Nucleus accumbens (tissue), 56 donors: ENCODE data around the gene CROCC2.

Experiments
- DNase-seq, 56 donors: peaks; one replicate each; lab custom pipeline; 2025; lab: John Stamatoyannopoulos, UW

CROCC2 gene

DNA sequence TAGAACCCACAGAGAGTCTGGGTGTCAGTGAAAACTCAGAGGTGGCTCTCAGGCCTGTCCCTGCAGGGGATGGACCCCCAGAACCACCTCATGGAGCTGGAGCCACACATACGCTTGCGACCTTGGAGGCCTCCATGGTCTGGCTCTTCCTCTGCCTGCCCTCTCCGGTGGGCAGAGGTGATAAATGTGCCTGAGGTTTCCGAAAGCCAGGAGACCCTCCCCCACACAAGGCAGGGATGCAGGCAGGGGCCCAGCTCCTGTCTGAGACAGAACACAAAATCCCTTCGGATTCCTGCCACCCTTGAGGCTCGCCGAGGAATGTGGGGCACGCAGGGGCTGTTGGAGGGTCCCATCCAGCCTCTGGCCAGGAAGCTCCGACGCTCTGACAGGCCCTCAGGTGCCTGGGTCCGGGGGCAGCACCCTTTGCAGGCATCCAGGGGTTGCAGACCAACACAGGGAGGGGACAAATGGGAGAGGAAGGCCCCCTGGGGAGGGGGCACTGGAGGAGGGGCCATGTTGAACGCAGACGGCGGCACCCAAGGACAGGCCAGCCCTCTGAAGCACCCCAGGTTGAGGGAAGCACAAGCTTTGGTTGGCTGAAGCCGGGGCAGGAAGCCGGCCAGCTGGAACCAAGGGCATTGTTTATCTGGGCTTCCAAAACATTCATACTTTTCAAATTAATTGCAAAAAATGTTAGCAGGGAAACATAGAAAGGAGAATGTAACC is 88.2 kb downstream of the CROCC2 start:
- no peak for DNase-seq

- DNase-seq: no peak
Observed at GRCh38 chr2:240995041-240996021, 89.2 kb downstream of the CROCC2 start.

DNA sequence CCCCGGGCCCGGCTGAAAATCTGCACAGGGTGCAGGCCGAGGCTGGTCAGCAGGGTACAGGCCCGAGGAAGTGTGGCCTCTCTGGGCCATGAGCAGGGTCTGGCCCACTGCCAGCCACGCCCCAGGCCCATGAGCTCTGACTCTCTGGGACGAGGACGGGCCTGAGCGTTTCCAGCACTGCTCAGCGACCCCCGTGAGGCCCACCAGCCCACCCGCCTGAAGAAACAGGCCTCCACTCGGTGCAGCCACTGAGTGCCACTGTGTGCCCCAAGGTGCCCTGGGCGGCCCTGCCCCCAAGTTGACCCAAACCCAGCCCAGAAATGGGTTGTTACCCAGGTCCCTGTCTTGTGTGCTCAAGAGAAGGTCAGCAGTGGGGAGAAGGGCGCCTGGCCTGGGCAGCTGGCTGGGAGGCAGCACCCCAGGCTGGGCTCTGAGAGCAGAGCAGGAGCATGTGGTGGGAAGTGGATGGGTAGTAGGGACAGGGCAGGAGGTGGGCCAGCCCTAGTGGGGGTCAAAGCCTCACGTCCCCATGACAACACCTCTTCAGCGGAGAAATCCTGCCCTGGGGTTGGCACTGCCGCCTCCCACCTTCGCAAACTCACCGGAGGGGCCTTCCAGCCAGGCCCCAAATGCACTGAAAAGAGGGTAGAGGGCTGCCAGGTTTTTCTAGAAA is 90.2 kb downstream of the CROCC2 start:
- DNase-seq: no peak

- no peak for DNase-seq
Observed at GRCh38 chr2:240996834-240997140, 90.7 kb downstream of the CROCC2 start.

GRCh38 chr2:240997141-240997855 is 91.2 kb downstream of the CROCC2 start:
- no peak for DNase-seq

DNA sequence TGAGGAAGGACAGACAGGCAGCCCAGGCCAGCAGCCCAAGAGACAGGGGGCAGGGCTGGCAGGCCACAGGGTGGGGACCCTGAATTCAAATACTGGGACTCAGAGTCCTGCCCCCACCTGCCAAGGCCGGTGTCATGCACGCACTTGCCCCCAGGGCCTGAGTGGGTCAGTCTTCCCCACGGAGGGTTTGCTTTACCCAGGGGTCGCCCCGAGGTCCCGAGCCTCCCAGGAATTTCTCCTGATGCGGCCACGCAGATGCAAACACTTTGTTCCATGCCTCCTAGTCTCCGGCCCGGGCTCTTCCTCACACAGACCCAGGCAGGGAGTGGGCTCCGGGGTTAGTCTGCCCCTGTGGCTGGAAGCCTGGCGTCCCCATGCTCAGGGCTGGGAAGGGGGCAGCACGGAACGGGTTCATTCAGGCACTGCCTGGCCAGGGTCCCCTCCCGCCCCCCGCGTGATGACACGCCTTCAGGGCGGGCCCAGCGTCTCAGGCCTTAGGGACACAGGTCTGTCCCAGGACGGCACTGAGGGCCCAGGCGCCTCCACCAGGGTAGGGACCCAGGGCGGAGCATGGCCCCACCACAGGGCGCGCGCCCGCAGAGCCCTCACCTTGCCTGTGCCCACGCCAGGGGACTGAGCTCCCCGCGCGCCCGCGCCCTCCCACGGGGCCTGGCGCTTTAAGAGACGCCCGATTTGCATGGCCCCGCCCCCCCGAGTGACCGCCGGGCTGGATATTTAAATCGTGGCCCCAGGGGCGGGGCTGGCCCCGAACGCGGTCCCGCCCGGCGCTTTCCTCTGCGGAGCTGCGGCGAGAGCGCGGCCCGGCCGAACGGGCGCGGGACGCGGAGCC is 91.9 kb downstream of the CROCC2 start, which contains the start of gene SNED1:
Gene SNED1, plus strand, starts transcription at position 763 of the 850 bp plus-strand sequence. CDS start 220 bp downstream, outside the sequence.
- peak in 3 of 56 donors; percentile 8 to 67 (median 35) for DNase-seq

GRCh38 chr2:240998706-240998994 is 92.5 kb downstream of the CROCC2 start:
- no peak for DNase-seq

DNA sequence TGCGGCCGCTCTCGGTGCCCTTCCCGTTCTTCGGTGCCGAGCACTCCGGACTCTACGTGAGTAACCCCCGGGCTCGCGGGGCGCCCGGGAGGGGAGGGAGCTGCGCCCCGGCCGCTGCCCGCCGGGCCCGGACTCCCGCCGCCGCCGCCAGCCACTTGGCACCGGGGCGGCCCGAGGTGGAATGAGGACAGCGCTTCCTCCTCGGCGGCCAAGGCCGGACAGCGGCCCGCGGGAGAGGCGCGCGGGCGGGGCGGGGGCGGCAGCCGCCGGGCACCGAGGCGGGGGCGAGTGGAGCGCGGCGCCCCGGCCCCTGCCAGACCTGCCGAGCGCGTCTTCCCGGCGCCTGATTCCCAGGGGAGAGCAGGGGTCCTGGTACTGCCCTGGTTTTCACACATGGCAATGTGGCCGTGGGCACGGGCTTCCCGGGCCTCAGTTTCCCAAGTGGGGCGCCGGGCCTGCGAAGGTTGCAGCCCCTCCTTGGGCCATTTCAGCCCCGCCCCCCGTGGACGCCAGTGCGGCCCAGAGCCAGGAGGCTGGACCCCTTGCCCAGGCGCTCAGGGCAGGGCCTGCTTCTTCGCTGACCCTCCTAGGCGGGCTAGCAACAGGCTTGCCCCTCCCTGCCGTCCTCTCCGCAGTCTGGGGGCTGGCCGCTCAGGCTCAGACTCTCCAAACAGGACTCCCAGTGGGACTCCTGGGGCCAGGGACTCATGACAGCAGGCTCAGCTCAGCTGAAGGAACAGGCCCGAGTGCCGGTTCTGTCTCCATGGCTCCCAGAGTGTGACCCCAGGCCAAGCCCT is 93.1 kb downstream of the CROCC2 start:
- peak in 1 of 56 donors; percentile 37 for DNase-seq

GRCh38 chr2:240999873-241000541 is 93.9 kb downstream of the CROCC2 start:
- DNase-seq: no peak

DNA sequence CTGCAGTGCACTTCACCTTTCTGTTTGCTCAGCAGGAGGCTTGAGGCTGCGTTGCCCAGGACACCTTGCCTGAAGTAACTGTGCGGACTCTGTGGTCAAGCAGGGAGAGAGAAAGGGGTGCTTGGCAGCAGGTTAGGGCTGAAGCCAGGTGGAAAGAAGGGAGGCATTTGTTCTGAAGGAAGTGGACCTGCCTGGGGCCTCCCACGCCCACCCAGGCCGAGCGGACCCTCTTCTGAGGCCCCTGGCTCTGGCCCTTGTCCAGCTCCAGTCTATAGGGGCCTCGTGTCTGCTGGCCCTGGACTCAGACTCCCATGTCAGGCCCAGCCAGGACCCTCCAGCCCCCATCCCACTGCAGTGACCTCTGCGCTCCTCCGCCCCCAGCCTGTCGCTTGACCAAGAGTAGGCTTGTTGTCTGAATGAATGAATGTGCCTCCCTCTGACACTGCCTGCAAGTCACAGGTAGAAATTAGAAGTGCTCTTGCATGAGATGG is 94.7 kb downstream of the CROCC2 start:
- no peak for DNase-seq

DNA sequence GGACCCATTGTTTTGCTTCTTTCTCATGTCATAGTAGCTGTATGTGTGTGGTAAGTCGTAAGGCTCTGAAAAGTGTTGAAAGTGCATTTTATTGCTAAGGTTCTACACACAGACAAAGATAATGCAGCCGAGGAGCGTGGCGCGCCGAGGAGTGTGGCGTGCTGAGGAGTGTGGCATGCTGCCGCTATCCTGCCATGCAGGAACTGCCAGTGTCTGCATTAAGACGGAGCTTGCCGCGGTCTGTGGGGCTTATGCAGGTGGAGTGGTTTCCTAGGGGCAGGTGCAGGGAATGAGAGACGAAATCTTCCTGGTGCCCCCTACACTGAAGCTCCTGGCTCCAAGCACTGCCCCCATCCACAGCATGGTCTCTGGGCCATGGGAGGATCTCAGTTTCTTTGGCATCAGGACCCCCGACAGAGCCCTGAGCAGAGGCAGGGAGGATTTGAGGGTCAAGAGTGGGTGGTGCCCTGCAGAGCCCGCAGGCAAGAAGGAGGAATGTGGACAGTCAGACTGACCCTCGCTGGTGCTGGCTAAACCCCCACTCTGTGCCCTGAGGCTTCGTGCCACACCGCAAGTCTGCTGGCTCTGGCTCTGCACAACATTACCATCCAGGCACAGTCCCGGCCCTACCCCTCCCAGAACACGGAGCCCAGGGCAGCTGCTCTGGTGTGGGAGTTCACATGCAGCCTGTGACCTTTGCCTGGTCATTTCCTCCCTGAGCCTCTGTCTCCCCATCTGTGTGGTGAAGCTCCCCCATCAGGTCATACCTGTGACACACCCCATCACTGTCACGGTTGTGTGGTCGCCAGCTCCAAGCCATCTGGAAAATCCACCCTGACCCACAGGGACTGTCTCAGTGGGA is 95.5 kb downstream of the CROCC2 start:
- DNase-seq: no peak

DNA sequence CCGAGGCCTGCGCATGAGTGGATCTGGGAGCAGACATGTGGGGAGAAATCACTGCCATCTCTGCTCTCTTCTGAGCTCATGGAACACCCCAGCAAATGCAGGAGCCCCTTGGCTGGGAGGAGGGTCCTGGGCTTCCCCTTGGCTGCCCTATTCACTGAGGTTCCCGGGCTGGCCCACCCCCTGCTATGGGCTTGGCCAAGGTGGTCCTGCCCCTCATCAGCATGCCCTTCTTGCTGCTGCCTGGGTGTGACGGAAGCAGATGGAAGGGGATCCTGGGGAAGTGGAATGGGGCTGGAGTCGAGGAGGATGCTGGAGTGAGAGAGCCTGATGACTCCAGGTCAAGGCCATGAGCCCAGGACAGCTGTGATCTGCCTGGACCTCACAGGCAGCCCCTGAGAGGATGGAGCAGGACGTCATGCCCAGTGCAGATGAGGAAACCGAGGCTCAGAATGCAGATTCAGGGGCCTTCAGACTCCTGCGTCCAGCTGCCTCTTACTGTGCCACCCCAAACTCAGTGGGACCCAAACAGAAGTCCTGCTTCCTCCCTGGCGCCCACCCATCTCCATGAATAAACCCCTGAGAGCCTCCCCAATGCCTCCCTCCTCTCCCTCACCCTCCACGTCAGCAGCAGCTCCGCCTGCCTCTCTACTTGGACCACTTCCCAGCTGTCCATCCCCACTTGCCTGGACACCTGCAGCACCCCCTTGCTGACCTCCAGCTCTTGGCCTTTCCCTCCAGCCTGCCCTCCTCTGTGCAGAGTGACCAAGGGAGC is 96.3 kb downstream of the CROCC2 start:
- DNase-seq: no peak

GRCh38 chr2:241003047-241003360 is 96.9 kb downstream of the CROCC2 start:
- no peak for DNase-seq

DNA sequence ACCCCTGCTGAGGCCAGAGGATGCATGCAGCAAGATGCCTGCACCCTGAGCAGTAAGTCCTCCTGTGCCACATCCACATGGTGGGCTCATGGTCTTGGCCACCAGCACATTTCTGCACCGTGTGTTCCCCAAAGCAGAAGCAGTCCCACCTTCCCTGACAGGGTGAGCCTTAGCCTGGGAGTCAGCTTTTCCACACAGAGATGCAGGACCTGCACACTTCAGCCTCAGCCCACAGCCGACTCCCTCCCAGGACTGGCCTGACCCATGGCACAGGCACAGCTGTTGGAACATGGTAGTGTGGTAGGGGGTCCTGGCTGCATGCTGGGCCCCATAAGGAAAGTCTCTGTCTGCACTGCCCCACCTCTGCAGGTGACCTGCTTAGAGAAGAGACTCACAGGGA is 97.2 kb downstream of the CROCC2 start:
- no peak for DNase-seq

DNA sequence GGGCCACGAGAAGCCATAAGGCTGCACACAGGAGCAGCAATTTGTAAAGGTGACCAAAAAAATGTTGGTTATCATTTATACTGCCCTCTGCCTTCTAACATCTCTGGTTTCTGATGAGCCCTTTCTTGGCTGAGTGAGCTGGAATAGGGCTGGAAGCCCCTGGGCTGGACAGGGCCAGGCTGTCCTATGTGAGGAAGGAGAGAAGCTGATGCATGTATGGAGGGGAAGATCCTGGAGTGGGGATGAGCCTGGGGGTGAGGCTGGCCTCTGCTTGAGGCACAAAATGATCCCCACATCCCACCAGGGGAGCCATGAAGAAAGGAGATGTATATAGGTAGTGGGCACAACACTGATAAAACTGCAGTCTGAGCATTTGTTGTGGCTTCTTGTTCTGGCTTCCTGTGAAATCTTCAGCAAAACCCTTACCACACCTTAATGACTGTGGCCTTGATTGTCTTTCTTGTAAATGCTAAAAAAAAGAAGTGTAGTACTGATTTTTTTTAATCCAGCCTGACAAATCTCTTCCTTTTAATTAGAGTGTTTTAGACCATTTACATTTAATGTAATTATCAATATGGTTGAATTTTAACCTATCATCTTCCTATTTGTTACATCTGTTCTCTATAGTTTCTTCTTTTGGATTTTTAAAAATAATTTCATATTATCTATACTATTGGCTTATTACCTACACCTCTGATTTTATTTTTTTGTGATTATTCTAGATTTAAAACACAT is 97.9 kb downstream of the CROCC2 start:
- no peak for DNase-seq

- no peak for DNase-seq
Observed at GRCh38 chr2:241005569-241005968, 99.4 kb downstream of the CROCC2 start.
